ENCODE data around the gene SLC46A3. TPM values are rescaled to one million over a fixed set of nuclear protein-coding genes. Genes with fewer than 3 reads are reported as not detected.
"Not testable (repeated sequence)": the region's sequence is repeated elsewhere in the genome, so short reads cannot be mapped to it uniquely, and the experiment has no call there.

The SLC46A3 gene
- total RNA-seq, 2 donors from 2014 or later = 8.2 to 16.8 TPM

GRCh38 chr13:28743499-28744083 lies 24.8 kb upstream of the SLC46A3 start:
- Histone ChIP-seq H3K4me1 (replicated peaks) (no peaks in the 10 kb centered on the region), H3K36me3 (no peaks in the 10 kb centered on the region), H3K27ac (no peak overlapping the region), H3K4me3 (no peak overlapping the region), H3K27me3 (replicated peaks; ENCODE audit: insufficient read depth) (no peaks in the 10 kb centered on the region), H3K9me3 (no peaks in the 10 kb centered on the region)
- intact Hi-C loops (cut with DNase I) = no loop called here
- TF ChIP-seq CTCF (IDR thresholded peaks at IDR 0.05) = no peak
- no peak for TF ChIP-seq POLR2AphosphoS5 (IDR thresholded peaks at IDR 0.05)
- TF ChIP-seq POLR2A (IDR thresholded peaks at IDR 0.05) = no peak
- WGBS = 87% methylated on average over 4 of the region's 4 CpGs
- no peak for DNase-seq (ENCODE audit: low spot score)

- no peak for DNase-seq (ENCODE audit: low spot score)
- WGBS = 88% methylated on average over 3 of the region's 3 CpGs
- Histone ChIP-seq H3K4me1 (replicated peaks) (no peaks in the 10 kb centered on the region), H3K4me3 (no peak overlapping the region), H3K27ac (no peak overlapping the region), H3K9me3 (no peaks in the 10 kb centered on the region), H3K27me3 (replicated peaks; ENCODE audit: insufficient read depth) (no peaks in the 10 kb centered on the region), H3K36me3 (no peaks in the 10 kb centered on the region)
- TF ChIP-seq CTCF (IDR thresholded peaks at IDR 0.05) (no peak), POLR2AphosphoS5 (IDR thresholded peaks at IDR 0.05) (no peak), POLR2A (IDR thresholded peaks at IDR 0.05) (no peak)
- intact Hi-C loops (cut with DNase I) = no loop called here
Measured at GRCh38 chr13:28743020-28743419, 24.2 kb upstream of the SLC46A3 start.

GRCh38 chr13:28742445-28742844 lies 23.7 kb upstream of the SLC46A3 start:
- intact Hi-C loops (cut with DNase I); H3K27ac ChIP-seq; H3K4me3 ChIP-seq; H3K36me3 ChIP-seq; DNase-seq (ENCODE audit: low spot score); H3K27me3 ChIP-seq (replicated peaks; ENCODE audit: insufficient read depth); H3K4me1 ChIP-seq (replicated peaks); H3K9me3 ChIP-seq: not testable (repeated sequence)
- 87% methylated on average over 11 of the region's 11 CpGs for WGBS

GRCh38 chr13:28741084-28741491 lies 22.3 kb upstream of the SLC46A3 start:
- H3K27ac ChIP-seq = no peak overlapping the region
- intact Hi-C loops (cut with DNase I) = no loop called here
- TF ChIP-seq CTCF (IDR thresholded peaks at IDR 0.05) = no peak
- H3K36me3 ChIP-seq = no peaks in the 10 kb centered on the region
- WGBS = 0% methylated on average over 1 of the region's 1 CpG
- DNase-seq (ENCODE audit: low spot score) = no peak
- no peaks in the 10 kb centered on the region for H3K27me3 ChIP-seq (replicated peaks; ENCODE audit: insufficient read depth)
- no peak overlapping the region for H3K4me3 ChIP-seq
- no peaks in the 10 kb centered on the region for H3K4me1 ChIP-seq (replicated peaks)
- H3K9me3 ChIP-seq = no peaks in the 10 kb centered on the region

GRCh38 chr13:28739376-28739775 lies 20.6 kb upstream of the SLC46A3 start:
- Histone ChIP-seq H3K27me3 (replicated peaks; ENCODE audit: insufficient read depth) (no peaks in the 10 kb centered on the region), H3K27ac (no peak overlapping the region), H3K36me3 (no peaks in the 10 kb centered on the region), H3K4me1 (replicated peaks) (no peaks in the 10 kb centered on the region), H3K4me3 (no peak overlapping the region), H3K9me3 (no peaks in the 10 kb centered on the region)
- intact Hi-C loops (cut with DNase I) = no loop called here
- TF ChIP-seq CTCF (IDR thresholded peaks at IDR 0.05) (no peak), POLR2A (IDR thresholded peaks at IDR 0.05) (no peak), POLR2AphosphoS5 (IDR thresholded peaks at IDR 0.05) (no peak)
- 87% methylated on average over 3 of the region's 3 CpGs for WGBS
- no peak for DNase-seq (ENCODE audit: low spot score)
